ENCODE measurements around the gene CD300A.

DNA sequence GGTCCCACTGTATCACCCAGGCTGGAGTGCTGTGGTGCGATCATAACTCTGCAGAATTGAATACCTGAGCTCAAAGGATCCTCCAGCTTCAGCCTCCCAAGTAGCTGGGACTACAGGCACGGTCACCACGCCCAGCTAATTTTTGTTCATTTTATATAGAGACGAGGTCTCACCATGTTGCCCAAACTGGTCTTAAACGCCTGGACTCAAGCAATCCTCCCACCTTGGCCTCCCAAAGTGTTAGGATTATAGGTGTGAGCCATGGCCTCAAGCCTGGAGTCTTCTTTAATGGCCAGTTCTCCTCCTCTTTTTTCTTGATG, 64.4 kb downstream of the CD300A start:
- TF ChIP-seq POLR2A (IDR thresholded peaks at IDR 0.05): no peak
- TF ChIP-seq, protein P1, sequence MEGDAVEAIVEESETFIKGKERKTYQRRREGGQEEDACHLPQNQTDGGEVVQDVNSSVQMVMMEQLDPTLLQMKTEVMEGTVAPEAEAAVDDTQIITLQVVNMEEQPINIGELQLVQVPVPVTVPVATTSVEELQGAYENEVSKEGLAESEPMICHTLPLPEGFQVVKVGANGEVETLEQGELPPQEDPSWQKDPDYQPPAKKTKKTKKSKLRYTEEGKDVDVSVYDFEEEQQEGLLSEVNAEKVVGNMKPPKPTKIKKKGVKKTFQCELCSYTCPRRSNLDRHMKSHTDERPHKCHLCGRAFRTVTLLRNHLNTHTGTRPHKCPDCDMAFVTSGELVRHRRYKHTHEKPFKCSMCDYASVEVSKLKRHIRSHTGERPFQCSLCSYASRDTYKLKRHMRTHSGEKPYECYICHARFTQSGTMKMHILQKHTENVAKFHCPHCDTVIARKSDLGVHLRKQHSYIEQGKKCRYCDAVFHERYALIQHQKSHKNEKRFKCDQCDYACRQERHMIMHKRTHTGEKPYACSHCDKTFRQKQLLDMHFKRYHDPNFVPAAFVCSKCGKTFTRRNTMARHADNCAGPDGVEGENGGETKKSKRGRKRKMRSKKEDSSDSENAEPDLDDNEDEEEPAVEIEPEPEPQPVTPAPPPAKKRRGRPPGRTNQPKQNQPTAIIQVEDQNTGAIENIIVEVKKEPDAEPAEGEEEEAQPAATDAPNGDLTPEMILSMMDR (IDR thresholded peaks at IDR 0.05): no peak

Measured in adrenal gland (tissue), 5 donors.